IMR-90 (cell line): ENCODE data around the gene SPTLC2. TPM values are rescaled to one million over a fixed set of nuclear protein-coding genes. Genes with fewer than 3 reads are reported as not detected.

Experiments
- ATAC-seq: fragments of 200-7000 bp; cut with Tn5 transposase; 2 replicates; pipeline ENCODE4 v1.9.1; 2020; ENCODE audit warnings: low read depth, mild to moderate bottlenecking, moderate library complexity
- BruUV-seq: library from RNA; stranded (reverse); fragments of 400-500 nt; replicated peaks from 2 replicates; lab custom pipeline; 2021; lab: Mats Ljungman, UMichigan
- CTCF ChIA-PET: fragments of 300-600 bp; formaldehyde crosslinking; extraction: SDS; loops from one replicate; lab custom pipeline; 2021; ENCODE audit warnings: antibody characterized with exemption; lab: Yijun Ruan, JAX
- POLR2A ChIA-PET: fragments of 300-600 bp; sonication (Branson Sonifier 250); formaldehyde crosslinking; loops from one replicate; lab custom pipeline; 2022; ENCODE audit warnings: antibody characterized with exemption; ENCODE audit not compliant: unreplicated experiment; lab: Charles Lee
- DNase-seq: peaks from one replicate; pipeline ENCODE4 v3.0.0; 2013
- H2AFZ ChIP-seq: replicated peaks from 2 replicates; pipeline ENCODE3; 2013; ENCODE audit warnings: low read length, mild to moderate bottlenecking; ENCODE audit not compliant: poor library complexity
- H2AK5ac ChIP-seq: 2 replicates; pipeline ENCODE4 v1.6.1; 2013; ENCODE audit warnings: low read depth, low read length, inconsistent platforms
- H2AK9ac ChIP-seq: replicated peaks from 2 replicates; pipeline ENCODE3; 2013; ENCODE audit warnings: mild to moderate bottlenecking, low read depth, low read length, moderate library complexity; ENCODE audit not compliant: poor library complexity
- H2BK120ac ChIP-seq: 2 replicates; pipeline ENCODE4 v1.6.1; 2013; ENCODE audit warnings: low read depth, low read length, inconsistent platforms
- H2BK15ac ChIP-seq: 3 replicates; pipeline ENCODE4 v1.6.1; 2013; ENCODE audit warnings: low read depth, low read length, inconsistent platforms
- H2BK20ac ChIP-seq: 2 replicates; pipeline ENCODE4 v1.6.1; 2013; ENCODE audit warnings: low read depth, mild to moderate bottlenecking, inconsistent platforms, low read length, moderate library complexity
- H2BK5ac ChIP-seq: 2 replicates; pipeline ENCODE4 v1.6.1; 2013; ENCODE audit warnings: mild to moderate bottlenecking, low read depth, low read length, inconsistent platforms; ENCODE audit not compliant: poor library complexity, severe bottlenecking
- H3K14ac ChIP-seq: replicated peaks from 2 replicates; pipeline ENCODE4 v1.6.1; 2013; ENCODE audit warnings: low read depth, low read length, inconsistent platforms
- H3K18ac ChIP-seq: 2 replicates; pipeline ENCODE4 v1.6.1; 2013; ENCODE audit warnings: low read depth, low read length, control low read depth
- H3K23ac ChIP-seq: 2 replicates; pipeline ENCODE4 v1.6.1; 2013; ENCODE audit warnings: low read depth, low read length, inconsistent platforms
- H3K27ac ChIP-seq: 2 replicates; pipeline ENCODE4 v1.5.1; 2013; ENCODE audit warnings: mild to moderate bottlenecking, control low read depth, low read length; ENCODE audit not compliant: insufficient read depth
- H3K27me3 ChIP-seq: 2 replicates; pipeline ENCODE4 v1.6.1; 2013; ENCODE audit warnings: low read length; ENCODE audit not compliant: control insufficient read depth, insufficient read depth
- H3K36me3 ChIP-seq: 2 replicates; pipeline ENCODE4 v1.6.1; 2013; ENCODE audit warnings: low read length, mixed read lengths; ENCODE audit not compliant: control insufficient read depth, insufficient read depth
- H3K4ac ChIP-seq: 2 replicates; pipeline ENCODE4 v1.6.1; 2013; ENCODE audit warnings: low read depth, low read length, inconsistent platforms
- H3K4me1 ChIP-seq: 2 replicates; pipeline ENCODE4 v1.6.1; 2013; ENCODE audit warnings: low read length, mixed read lengths; ENCODE audit not compliant: control insufficient read depth, insufficient read depth
- H3K4me2 ChIP-seq: 2 replicates; pipeline ENCODE4 v1.6.1; 2013; ENCODE audit warnings: low read depth, mild to moderate bottlenecking, control low read depth, low read length, moderate library complexity
- H3K4me3 ChIP-seq: 2 replicates; pipeline ENCODE4 v1.5.1; 2013; ENCODE audit warnings: low read depth, mild to moderate bottlenecking, control low read depth, low read length, moderate library complexity; ENCODE audit not compliant: insufficient read depth
- H3K56ac ChIP-seq: 2 replicates; pipeline ENCODE4 v1.6.1; 2013; ENCODE audit warnings: low read length, inconsistent platforms; ENCODE audit not compliant: insufficient read depth; ENCODE audit errors: extremely low read depth
- H3K79me1 ChIP-seq, 2 experiments: 2 replicates each; pipeline ENCODE4 v1.6.1; 2013; ENCODE audit warnings: low read length in 2 of 2, inconsistent platforms in 1 of 2, low read depth in 1 of 2
- H3K9ac ChIP-seq: 2 replicates; pipeline ENCODE4 v1.6.1; 2013; ENCODE audit warnings: low read depth, low read length, control low read depth
- H3K9me1 ChIP-seq: 2 replicates; pipeline ENCODE4 v1.6.1; 2013; ENCODE audit warnings: low read length, inconsistent platforms; ENCODE audit not compliant: insufficient read depth
- H3K9me3 ChIP-seq: 2 replicates; pipeline ENCODE4 v1.6.1; 2013; ENCODE audit warnings: low read length; ENCODE audit not compliant: control insufficient read depth, insufficient read depth
- H4K20me1 ChIP-seq: 2 replicates; pipeline ENCODE4 v1.6.1; 2013; ENCODE audit warnings: low read length, inconsistent platforms; ENCODE audit not compliant: insufficient read depth
- H4K5ac ChIP-seq: 2 replicates; pipeline ENCODE4 v1.6.1; 2013; ENCODE audit warnings: mild to moderate bottlenecking, low read depth, low read length, control low read depth
- H4K8ac ChIP-seq, 2 experiments: 2 replicates each; pipeline ENCODE4 v1.6.1; 2013; ENCODE audit warnings: low read depth in 2 of 2, low read length in 2 of 2, control low read depth in 1 of 2, inconsistent platforms in 1 of 2
- H4K91ac ChIP-seq: 2 replicates; pipeline ENCODE4 v1.6.1; 2013; ENCODE audit warnings: low read depth, low read length, inconsistent platforms; ENCODE audit not compliant: insufficient read depth
- BHLHE40 ChIP-seq: fragments of 150-350 bp; IDR thresholded peaks from 2 replicates; pipeline ENCODE4 v1.6.1; 2016; ENCODE audit warnings: mild to moderate bottlenecking, low read depth, low read length
- CEBPB ChIP-seq: IDR thresholded peaks from 2 replicates; pipeline ENCODE4 v1.6.1; 2012; ENCODE audit warnings: low read depth, low read length, improper control_type of control experiment
- MXI1 ChIP-seq: IDR thresholded peaks from 2 replicates; pipeline ENCODE4 v1.6.1; 2012; ENCODE audit warnings: low read depth, mild to moderate bottlenecking, low read length, moderate library complexity, borderline replicate concordance
- RCOR1 ChIP-seq: IDR thresholded peaks from 2 replicates; pipeline ENCODE4 v1.6.1; 2012; ENCODE audit warnings: mild to moderate bottlenecking, low read length, improper control_type of control experiment; ENCODE audit not compliant: insufficient replicate concordance
- WGBS, 2 experiments: methylation state at CpG; one replicate each; pipeline versions ENCODE4 v1.1.5 to v1.1.7; 2013; ENCODE audit warnings: missing lambda C conversion rate in 2 of 2; ENCODE audit not compliant: insufficient read length in 1 of 2; ENCODE audit errors: extremely low coverage in 2 of 2; 5-methylcytosine and 5-hydroxymethylcytosine counted together
- dilution Hi-C: fragments of 300-500 bp; cut with HindIII; formaldehyde crosslinking; loops from one replicate; pipeline ENCODE4 v1.14.3; 2018; ENCODE audit warnings: low sequenced_read_pairs; ENCODE audit not compliant: unreplicated experiment
- in situ Hi-C: fragments of 300-500 bp; cut with MboI; formaldehyde crosslinking; loops from 3 replicates; pipeline ENCODE4 v1.14.3; 2019; ENCODE audit warnings: low sequenced_read_pairs, inconsistent platforms, mixed read lengths
- intact Hi-C: fragments of 100-400 bp; cut with micrococcal nuclease; formaldehyde crosslinking; loops from 2 replicates; pipeline ENCODE4 v1.10.0; 2022
- polyA plus RNA-seq, 3 experiments: library from polyadenylated mRNA; depleted of rRNA; stranded (reverse); fragments of >200 nt; gene quantifications; 2 replicates each; pipeline ENCODE4 v1.2.3, GENCODE V29; 2012; ENCODE audit warnings: low replicate concordance in 1 of 3
- total RNA-seq: library from RNA; depleted of rRNA; stranded (reverse); fragments of >200 nt; gene quantifications from 2 replicates; pipeline ENCODE4 v1.2.3, GENCODE V29; 2012
- TF ChIP-seq, protein P1 (sequence below): fragments of 150-350 bp; IDR thresholded peaks from 2 replicates; pipeline ENCODE4 v1.6.1; 2016; ENCODE audit warnings: low read depth, mild to moderate bottlenecking, low read length, moderate library complexity, borderline replicate concordance
- TF ChIP-seq, protein P2 (sequence below): conservative IDR thresholded peaks from 2 replicates; pipeline ENCODE4 v1.5.1; 2012; ENCODE audit warnings: mild to moderate bottlenecking, low read depth, low read length, improper control_type of control experiment

The SPTLC2 gene
- total and polyA plus RNA-seq, 2 of the 4 experiments (the other 2 are of a cell fraction): 22.6 to 68.3 TPM

GRCh38 chr14:77646907-77647306 is 30.5 kb upstream of the SPTLC2 start:
- Histone ChIP-seq H4K8ac (no peak overlapping the region), H3K4me3 (no peak overlapping the region), H3K18ac (no peak overlapping the region), H4K20me1 (no peaks in the 10 kb centered on the region), H3K23ac (no peak overlapping the region), H3K79me1 (no peaks in the 10 kb centered on the region), H4K91ac (no peak overlapping the region), H2BK5ac (no peak overlapping the region), H3K56ac (no peak overlapping the region), H3K9ac (no peak overlapping the region), H3K4me1 (peaks cover under 1% of the 10 kb centered on the region), H2BK15ac (no peak overlapping the region), H3K27me3 (no peaks in the 10 kb centered on the region), H2AK9ac (no peak overlapping the region), H3K9me3 (no peaks in the 10 kb centered on the region), H3K27ac (no peak overlapping the region), H4K5ac (no peak overlapping the region), H3K4me2 (no peak overlapping the region), H3K36me3 (no peaks in the 10 kb centered on the region), H2BK20ac (no peak overlapping the region), H3K4ac (no peak overlapping the region), H3K14ac (no peak overlapping the region), H2AFZ (no peak overlapping the region), H3K9me1 (peaks cover 2% of the 10 kb centered on the region; the same call in 1 of the 2 replicates), H2AK5ac (no peak overlapping the region), H2BK120ac (no peak overlapping the region)
- POLR2A ChIA-PET: no interaction called here
- in situ Hi-C loops: no loop called here
- DNase-seq: no peak
- dilution Hi-C loops: no loop called here
- no peak for ATAC-seq
- 67% methylated on average over 2 of the region's 4 CpGs; no CpG with 5 or more reads in 1 of the 2 experiments for WGBS, 2 experiments
- CTCF ChIA-PET: interaction anchor here (0.6 kb wide), 1 partner anchor 40 kb away, joined by 3 read pairs; no protein-coding TSS in a partner anchor
- intact Hi-C loops: no loop called here
- no TSS peak for BruUV-seq
- TF ChIP-seq, protein P1, sequence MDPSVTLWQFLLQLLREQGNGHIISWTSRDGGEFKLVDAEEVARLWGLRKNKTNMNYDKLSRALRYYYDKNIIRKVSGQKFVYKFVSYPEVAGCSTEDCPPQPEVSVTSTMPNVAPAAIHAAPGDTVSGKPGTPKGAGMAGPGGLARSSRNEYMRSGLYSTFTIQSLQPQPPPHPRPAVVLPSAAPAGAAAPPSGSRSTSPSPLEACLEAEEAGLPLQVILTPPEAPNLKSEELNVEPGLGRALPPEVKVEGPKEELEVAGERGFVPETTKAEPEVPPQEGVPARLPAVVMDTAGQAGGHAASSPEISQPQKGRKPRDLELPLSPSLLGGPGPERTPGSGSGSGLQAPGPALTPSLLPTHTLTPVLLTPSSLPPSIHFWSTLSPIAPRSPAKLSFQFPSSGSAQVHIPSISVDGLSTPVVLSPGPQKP: no peak
- no peak for TF ChIP-seq CEBPB
- TF ChIP-seq BHLHE40: no peak
- TF ChIP-seq RCOR1: no peak
- TF ChIP-seq MXI1: no peak
- TF ChIP-seq, protein P2, sequence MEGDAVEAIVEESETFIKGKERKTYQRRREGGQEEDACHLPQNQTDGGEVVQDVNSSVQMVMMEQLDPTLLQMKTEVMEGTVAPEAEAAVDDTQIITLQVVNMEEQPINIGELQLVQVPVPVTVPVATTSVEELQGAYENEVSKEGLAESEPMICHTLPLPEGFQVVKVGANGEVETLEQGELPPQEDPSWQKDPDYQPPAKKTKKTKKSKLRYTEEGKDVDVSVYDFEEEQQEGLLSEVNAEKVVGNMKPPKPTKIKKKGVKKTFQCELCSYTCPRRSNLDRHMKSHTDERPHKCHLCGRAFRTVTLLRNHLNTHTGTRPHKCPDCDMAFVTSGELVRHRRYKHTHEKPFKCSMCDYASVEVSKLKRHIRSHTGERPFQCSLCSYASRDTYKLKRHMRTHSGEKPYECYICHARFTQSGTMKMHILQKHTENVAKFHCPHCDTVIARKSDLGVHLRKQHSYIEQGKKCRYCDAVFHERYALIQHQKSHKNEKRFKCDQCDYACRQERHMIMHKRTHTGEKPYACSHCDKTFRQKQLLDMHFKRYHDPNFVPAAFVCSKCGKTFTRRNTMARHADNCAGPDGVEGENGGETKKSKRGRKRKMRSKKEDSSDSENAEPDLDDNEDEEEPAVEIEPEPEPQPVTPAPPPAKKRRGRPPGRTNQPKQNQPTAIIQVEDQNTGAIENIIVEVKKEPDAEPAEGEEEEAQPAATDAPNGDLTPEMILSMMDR: no peak
